CD4-positive, CD25-positive, alpha-beta regulatory T cell (primary cell): Measurements from ENCODE around the gene POU4F2. TPM values are rescaled to one million over a fixed set of nuclear protein-coding genes. Genes with fewer than 3 reads are reported as not detected.
A peak's percentile ranks its signal among the peaks of the same experiment; 100 is the strongest.

Source experiments
- ATAC-seq, 2 donors: fragments of 150-1000 bp; cut with Tn5 transposase; one replicate each; pipeline ENCODE4 v1.10.0; 2021; ENCODE audit warnings: low read depth in 2 of 2, moderate number of reproducible peaks in 2 of 2, moderate library complexity in 1 of 2
- DNase-seq, 3 donors: peaks; one replicate each; pipeline versions ENCODE4 v3.0.0 to v3.0.0-alpha.2; 2012 to 2022; ENCODE audit warnings: mixed read lengths in 1 of 3
- H3K27ac ChIP-seq: one replicate; pipeline ENCODE4 v1.7.0; 2013; ENCODE audit warnings: mild to moderate bottlenecking, low read length; ENCODE audit not compliant: insufficient read depth, poor library complexity, severe bottlenecking
- H3K27me3 ChIP-seq: one replicate; pipeline ENCODE4 v1.7.0; 2013; ENCODE audit warnings: low read length; ENCODE audit not compliant: control insufficient read depth, insufficient read depth
- H3K36me3 ChIP-seq: one replicate; pipeline ENCODE4 v1.7.0; 2013; ENCODE audit warnings: mild to moderate bottlenecking, low read length, moderate library complexity; ENCODE audit not compliant: control insufficient read depth, insufficient read depth
- H3K4me1 ChIP-seq: 2 replicates; pipeline ENCODE4 v1.7.0; 2013; ENCODE audit warnings: mild to moderate bottlenecking, low read length; ENCODE audit not compliant: insufficient read depth, control insufficient read depth, poor library complexity, severe bottlenecking
- H3K4me3 ChIP-seq: one replicate; pipeline ENCODE4 v1.7.0; 2013; ENCODE audit warnings: low read depth, mild to moderate bottlenecking, low read length, moderate library complexity
- H3K9me3 ChIP-seq, 2 experiments: 1 replicate in 1 of 2; 2 replicates in 1 of 2; pipeline ENCODE4 v1.7.0; 2013; ENCODE audit warnings: low read length in 2 of 2, mild to moderate bottlenecking in 1 of 2, moderate library complexity in 1 of 2; ENCODE audit not compliant: control insufficient read depth in 2 of 2
- H3K27ac Mint-ChIP-seq, 3 donors: one replicate each; pipeline ENCODE4 v1.8.0; 2020 to 2022; ENCODE audit warnings: mild to moderate bottlenecking in 3 of 3, mixed read lengths in 3 of 3, moderate library complexity in 2 of 3
- H3K27me3 Mint-ChIP-seq: one replicate; pipeline ENCODE4 v1.8.0; 2022; ENCODE audit warnings: mild to moderate bottlenecking, mixed read lengths
- H3K36me3 Mint-ChIP-seq: one replicate; pipeline ENCODE4 v1.8.0; 2020; ENCODE audit warnings: mixed read lengths
- H3K4me1 Mint-ChIP-seq, 4 donors: one replicate each; pipeline ENCODE4 v1.8.0; 2020 to 2022; ENCODE audit warnings: mixed read lengths in 4 of 4, mild to moderate bottlenecking in 1 of 4
- H3K4me3 Mint-ChIP-seq, 4 donors: one replicate each; pipeline ENCODE4 v1.8.0; 2020 to 2022; ENCODE audit warnings: mild to moderate bottlenecking in 4 of 4, mixed read lengths in 4 of 4, moderate library complexity in 3 of 4
- H3K9me3 Mint-ChIP-seq, 7 donors: one replicate each; pipeline ENCODE4 v1.8.0; 2020 to 2022; ENCODE audit warnings: mixed read lengths in 7 of 7, mild to moderate bottlenecking in 3 of 7, moderate library complexity in 2 of 7
- polyA plus RNA-seq, 4 donors: library from polyadenylated mRNA; unstranded; fragments of 300-500 nt; fragmentation: Illumina TruSeq; gene quantifications; one replicate each; pipeline ENCODE4 v1.2.3, GENCODE V29; 2021
- total RNA-seq: library from RNA; stranded (reverse); gene quantifications from one replicate; pipeline ENCODE4 v1.2.3, GENCODE V29; 2022

Gene POU4F2
- total RNA-seq, result not detected
- not detected for polyA plus RNA-seq

- H3K36me3 Mint-ChIP-seq, result no peaks in the 10 kb centered on the region
- H3K4me3 Mint-ChIP-seq, result peak within 1 kb of the TSS in 3 of 4 donors; percentile 61 to 71 (median 66)
- H3K27ac Mint-ChIP-seq, result no peak within 1 kb of the TSS
- H3K36me3 ChIP-seq, result no peaks in the 10 kb centered on the region
- peaks cover 56% of the 10 kb centered on the region for H3K27me3 ChIP-seq
- H3K9me3 Mint-ChIP-seq, result peaks cover 0 to 10% (median 4%) of the 10 kb centered on the region in 7 donors
- H3K27me3 Mint-ChIP-seq, result peaks cover 89% of the 10 kb centered on the region
- peaks cover 0 to 27% (median 3%) of the 10 kb centered on the region in 4 donors for H3K4me1 Mint-ChIP-seq
- ATAC-seq, result no peak
- no peak within 1 kb of the TSS for H3K27ac ChIP-seq
- DNase-seq, result peak in 1 of 3 donors; percentile 16
- H3K4me3 ChIP-seq, result peak within 1 kb of the TSS; percentile 26
- H3K9me3 ChIP-seq, result peaks cover 0 to 12% of the 10 kb centered on the region in 2 experiments
- peaks cover 10% of the 10 kb centered on the region for H3K4me1 ChIP-seq
Observed at GRCh38 chr4:146638786-146639505, at the start of gene POU4F2. Gene POU4F2 (plus strand): TSS chr4:146638893. CDS start chr4:146639141, 248 bp downstream.

- no peak overlapping the region for H3K27ac ChIP-seq
- no peak for ATAC-seq
- H3K27me3 ChIP-seq, result no peaks in the 10 kb centered on the region
- no peaks in the 10 kb centered on the region for H3K36me3 Mint-ChIP-seq
- no peak for DNase-seq
- no peaks in the 10 kb centered on the region for H3K4me1 Mint-ChIP-seq
- no peak overlapping the region for H3K27ac Mint-ChIP-seq
- H3K36me3 ChIP-seq, result no peaks in the 10 kb centered on the region
- peaks cover 0 to 12% (median 4%) of the 10 kb centered on the region in 7 donors for H3K9me3 Mint-ChIP-seq
- no peaks in the 10 kb centered on the region for H3K9me3 ChIP-seq
- no peak overlapping the region for H3K4me3 Mint-ChIP-seq
- H3K4me3 ChIP-seq, result no peak overlapping the region
- peaks cover 6% of the 10 kb centered on the region for H3K27me3 Mint-ChIP-seq
- H3K4me1 ChIP-seq, result no peaks in the 10 kb centered on the region
Observed at GRCh38 chr4:146590801-146591200, 47.9 kb upstream of the POU4F2 start.

GRCh38 chr4:146592019-146592418, 46.7 kb upstream of the POU4F2 start:
- Mint-ChIP-seq H3K27ac (no peak overlapping the region), H3K27me3 (peaks cover 4% of the 10 kb centered on the region), H3K36me3 (no peaks in the 10 kb centered on the region), H3K9me3 (peaks cover 0 to 18% (median 5%) of the 10 kb centered on the region in 7 donors), H3K4me1 (no peaks in the 10 kb centered on the region), H3K4me3 (no peak overlapping the region)
- H3K27ac ChIP-seq, result no peak overlapping the region
- ATAC-seq (no peak), DNase-seq (no peak)
- H3K36me3 ChIP-seq, result no peaks in the 10 kb centered on the region
- H3K9me3 ChIP-seq, result peaks cover 0 to 2% of the 10 kb centered on the region in 2 experiments
- no peaks in the 10 kb centered on the region for H3K27me3 ChIP-seq
- no peaks in the 10 kb centered on the region for H3K4me1 ChIP-seq
- no peak overlapping the region for H3K4me3 ChIP-seq

- Histone ChIP-seq H3K36me3 (no peaks in the 10 kb centered on the region), H3K4me1 (no peaks in the 10 kb centered on the region), H3K4me3 (no peak overlapping the region), H3K9me3 (peaks cover 0 to 5% of the 10 kb centered on the region in 2 experiments), H3K27me3 (peaks cover 46% of the 10 kb centered on the region), H3K27ac (no peak overlapping the region)
- H3K27me3 Mint-ChIP-seq, result peaks cover 66% of the 10 kb centered on the region
- ATAC-seq, result no peak
- no peaks in the 10 kb centered on the region for H3K36me3 Mint-ChIP-seq
- H3K9me3 Mint-ChIP-seq, result peaks cover 0 to 8% (median 1%) of the 10 kb centered on the region in 7 donors
- no peak overlapping the region for H3K27ac Mint-ChIP-seq
- peaks cover 0 to 7% (median 2%) of the 10 kb centered on the region in 4 donors for H3K4me1 Mint-ChIP-seq
- no peak for DNase-seq
- no peak overlapping the region for H3K4me3 Mint-ChIP-seq
Observed at GRCh38 chr4:146632770-146633470, 5.8 kb upstream of the POU4F2 start.

- Histone ChIP-seq H3K4me3 (no peak overlapping the region), H3K27ac (no peak overlapping the region), H3K36me3 (no peaks in the 10 kb centered on the region), H3K9me3 (peaks cover 0 to 5% of the 10 kb centered on the region in 2 experiments), H3K4me1 (peaks cover 3% of the 10 kb centered on the region), H3K27me3 (peaks cover 46% of the 10 kb centered on the region)
- DNase-seq, result no peak
- Mint-ChIP-seq H3K27me3 (peaks cover 70% of the 10 kb centered on the region), H3K9me3 (peaks cover 0 to 9% (median 1%) of the 10 kb centered on the region in 7 donors), H3K4me3 (no peak overlapping the region), H3K27ac (no peak overlapping the region), H3K36me3 (no peaks in the 10 kb centered on the region), H3K4me1 (peaks cover 0 to 11% (median 2%) of the 10 kb centered on the region in 4 donors)
- no peak for ATAC-seq
Observed at GRCh38 chr4:146633471-146633800, 5.3 kb upstream of the POU4F2 start.

GRCh38 chr4:146634825-146635224, 3.9 kb upstream of the POU4F2 start:
- no peak overlapping the region for H3K4me3 Mint-ChIP-seq
- peaks cover 78% of the 10 kb centered on the region for H3K27me3 Mint-ChIP-seq
- Histone ChIP-seq H3K4me1 (peaks cover 10% of the 10 kb centered on the region), H3K36me3 (no peaks in the 10 kb centered on the region), H3K9me3 (peaks cover 0 to 5% of the 10 kb centered on the region in 2 experiments), H3K27me3 (peaks cover 42% of the 10 kb centered on the region), H3K4me3 (no peak overlapping the region), H3K27ac (no peak overlapping the region)
- no peak for DNase-seq
- H3K36me3 Mint-ChIP-seq, result no peaks in the 10 kb centered on the region
- H3K27ac Mint-ChIP-seq, result no peak overlapping the region
- peaks cover 0 to 19% (median 3%) of the 10 kb centered on the region in 4 donors for H3K4me1 Mint-ChIP-seq
- peaks cover 0 to 8% (median 1%) of the 10 kb centered on the region in 7 donors for H3K9me3 Mint-ChIP-seq
- no peak for ATAC-seq

GRCh38 chr4:146637621-146638332, 916 bp upstream of the POU4F2 start:
- H3K36me3 ChIP-seq, result no peaks in the 10 kb centered on the region
- no peak overlapping the region for H3K27ac ChIP-seq
- Mint-ChIP-seq H3K4me1 (peaks cover 0 to 27% (median 3%) of the 10 kb centered on the region in 4 donors), H3K9me3 (peaks cover 0 to 11% (median 4%) of the 10 kb centered on the region in 7 donors), H3K36me3 (no peaks in the 10 kb centered on the region), H3K27ac (no peak overlapping the region), H3K27me3 (peaks cover 83% of the 10 kb centered on the region), H3K4me3 (peak overlapping the region in 3 of 4 donors; percentile 47 to 66 (median 61))
- H3K9me3 ChIP-seq, result peaks cover 0 to 11% of the 10 kb centered on the region in 2 experiments
- DNase-seq (no peak), ATAC-seq (no peak)
- no peak overlapping the region for H3K4me3 ChIP-seq
- peaks cover 10% of the 10 kb centered on the region for H3K4me1 ChIP-seq
- H3K27me3 ChIP-seq, result peaks cover 53% of the 10 kb centered on the region
